Vagina (tissue), 2 donors: ENCODE results near the gene WSCD1. TPM values are rescaled to one million over a fixed set of nuclear protein-coding genes. Genes with fewer than 3 reads are reported as not detected.

Experiments
- DNase-seq, 2 donors: peaks; one replicate each; pipeline ENCODE4 v3.0.0-alpha.2; 2017; ENCODE audit errors: extremely low spot score in 2 of 2
- H3K27ac ChIP-seq: fragments of 200-600 bp; sonication (generic); one replicate; pipeline ENCODE4 v1.5.1; 2019
- H3K27me3 ChIP-seq: fragments of 200-600 bp; sonication (generic); one replicate; pipeline ENCODE4 v1.5.1; 2019
- H3K36me3 ChIP-seq, 2 donors: fragments of 200-600 bp; sonication (generic); one replicate each; pipeline ENCODE4 v1.5.1; 2017 to 2019
- H3K4me1 ChIP-seq: fragments of 200-600 bp; sonication (generic); one replicate; pipeline ENCODE4 v1.5.1; 2019
- H3K4me3 ChIP-seq, 2 donors: fragments of 200-600 bp; sonication (generic); 1 replicate in 1 of 2; 2 replicates in 1 of 2; pipeline ENCODE4 v1.5.1; 2016 to 2019
- H3K9me3 ChIP-seq: fragments of 200-600 bp; sonication (generic); one replicate; pipeline ENCODE4 v1.5.1; 2019
- POLR2A ChIP-seq, 2 donors: fragments of 450-650 bp; IDR thresholded peaks; one replicate each; pipeline ENCODE4 v1.6.1; 2017; ENCODE audit warnings: antibody characterized with exemption in 2 of 2, mild to moderate bottlenecking in 2 of 2, moderate library complexity in 2 of 2
- POLR2AphosphoS5 ChIP-seq, 2 donors: sonication (generic); formaldehyde crosslinking; IDR thresholded peaks; one replicate each; pipeline ENCODE4 v1.9.0; 2017; ENCODE audit warnings: antibody characterized with exemption in 2 of 2, mild to moderate bottlenecking in 2 of 2, low read depth in 1 of 2; ENCODE audit not compliant: insufficient read depth in 1 of 2
- intact Hi-C: fragments of 100-400 bp; cut with DNase I; formaldehyde crosslinking; loops from one replicate; pipeline ENCODE4 v1.15.1; 2023
- total RNA-seq: library from RNA; depleted of rRNA; stranded (reverse); fragments of >200 nt; gene quantifications from one replicate; pipeline ENCODE4 v1.2.3, GENCODE V29; 2016
- TF ChIP-seq, protein P1 (sequence below), 3 experiments: fragments of 450-650 bp in 2 of 3; fragments of 200-600 bp in 1 of 3; sonication (generic) in 1 of 3; IDR thresholded peaks; one replicate each; pipeline ENCODE4 v1.5.1; 2017 to 2019; ENCODE audit warnings: antibody characterized with exemption in 3 of 3, mild to moderate bottlenecking in 2 of 3, moderate library complexity in 2 of 3

The WSCD1 gene
- total RNA-seq, 1 donor from 2014 or later, result 2.0 TPM

DNA sequence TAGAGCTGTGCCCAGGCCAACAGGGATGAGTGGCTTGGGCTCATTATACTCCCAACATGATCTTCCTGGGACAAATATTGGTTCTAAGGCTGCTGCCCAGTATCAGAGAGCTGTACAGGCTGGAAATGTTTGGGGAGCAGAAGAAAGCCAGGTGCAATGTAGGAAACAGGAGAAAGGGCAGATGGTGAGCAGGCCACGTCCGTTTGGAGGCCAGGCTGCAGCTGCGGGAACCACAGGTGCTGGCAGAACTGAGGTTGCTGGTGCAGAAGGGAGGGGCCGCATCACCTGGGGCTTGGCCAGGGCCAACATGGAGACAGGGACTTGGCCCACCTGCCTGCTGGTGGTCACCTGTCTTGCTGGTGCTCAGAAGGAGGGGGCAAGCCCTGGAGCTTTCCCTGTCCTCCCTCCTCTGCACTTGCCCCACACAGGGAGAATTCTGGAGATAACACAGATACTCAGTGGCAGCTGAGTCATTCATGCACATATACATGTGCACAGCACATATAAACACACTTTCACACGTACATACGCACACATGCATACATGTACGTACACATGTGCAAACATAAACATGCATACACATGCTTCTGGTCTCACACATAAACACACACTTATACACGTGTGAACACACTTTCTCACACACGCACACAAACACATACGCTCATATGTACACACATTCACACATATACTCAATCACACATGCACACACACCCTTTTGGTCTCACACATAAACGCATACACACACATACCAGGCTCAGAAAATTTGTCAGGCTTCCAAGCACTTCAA lies 67.7 kb downstream of the WSCD1 start:
- Histone ChIP-seq H3K4me1 (no peaks in the 10 kb centered on the region), H3K4me3 (no peak overlapping the region), H3K36me3 (no peaks in the 10 kb centered on the region), H3K27me3 (no peaks in the 10 kb centered on the region), H3K27ac (no peak overlapping the region), H3K9me3 (no peaks in the 10 kb centered on the region)
- DNase-seq, result no peak
- intact Hi-C loops, result no loop called here
- TF ChIP-seq, protein P1, sequence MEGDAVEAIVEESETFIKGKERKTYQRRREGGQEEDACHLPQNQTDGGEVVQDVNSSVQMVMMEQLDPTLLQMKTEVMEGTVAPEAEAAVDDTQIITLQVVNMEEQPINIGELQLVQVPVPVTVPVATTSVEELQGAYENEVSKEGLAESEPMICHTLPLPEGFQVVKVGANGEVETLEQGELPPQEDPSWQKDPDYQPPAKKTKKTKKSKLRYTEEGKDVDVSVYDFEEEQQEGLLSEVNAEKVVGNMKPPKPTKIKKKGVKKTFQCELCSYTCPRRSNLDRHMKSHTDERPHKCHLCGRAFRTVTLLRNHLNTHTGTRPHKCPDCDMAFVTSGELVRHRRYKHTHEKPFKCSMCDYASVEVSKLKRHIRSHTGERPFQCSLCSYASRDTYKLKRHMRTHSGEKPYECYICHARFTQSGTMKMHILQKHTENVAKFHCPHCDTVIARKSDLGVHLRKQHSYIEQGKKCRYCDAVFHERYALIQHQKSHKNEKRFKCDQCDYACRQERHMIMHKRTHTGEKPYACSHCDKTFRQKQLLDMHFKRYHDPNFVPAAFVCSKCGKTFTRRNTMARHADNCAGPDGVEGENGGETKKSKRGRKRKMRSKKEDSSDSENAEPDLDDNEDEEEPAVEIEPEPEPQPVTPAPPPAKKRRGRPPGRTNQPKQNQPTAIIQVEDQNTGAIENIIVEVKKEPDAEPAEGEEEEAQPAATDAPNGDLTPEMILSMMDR (IDR thresholded peaks at IDR 0.05), result no peak
- no peak for TF ChIP-seq POLR2A (IDR thresholded peaks at IDR 0.05)
- no peak for TF ChIP-seq POLR2AphosphoS5 (IDR thresholded peaks at IDR 0.05; ENCODE audit: insufficient read depth in 1 of 2, low read depth in 1 of 2)

GRCh38 chr17:6138761-6139446 lies 68.7 kb downstream of the WSCD1 start:
- H3K36me3 ChIP-seq, result no peaks in the 10 kb centered on the region
- no peaks in the 10 kb centered on the region for H3K27me3 ChIP-seq
- no peaks in the 10 kb centered on the region for H3K4me1 ChIP-seq
- TF ChIP-seq, protein P1 (IDR thresholded peaks at IDR 0.05), result no peak
- no peak for TF ChIP-seq POLR2A (IDR thresholded peaks at IDR 0.05)
- no peak for TF ChIP-seq POLR2AphosphoS5 (IDR thresholded peaks at IDR 0.05; ENCODE audit: insufficient read depth in 1 of 2, low read depth in 1 of 2)
- DNase-seq, result no peak
- H3K4me3 ChIP-seq, result no peak overlapping the region
- intact Hi-C loops, result no loop called here
- H3K27ac ChIP-seq, result no peak overlapping the region
- H3K9me3 ChIP-seq, result no peaks in the 10 kb centered on the region

DNA sequence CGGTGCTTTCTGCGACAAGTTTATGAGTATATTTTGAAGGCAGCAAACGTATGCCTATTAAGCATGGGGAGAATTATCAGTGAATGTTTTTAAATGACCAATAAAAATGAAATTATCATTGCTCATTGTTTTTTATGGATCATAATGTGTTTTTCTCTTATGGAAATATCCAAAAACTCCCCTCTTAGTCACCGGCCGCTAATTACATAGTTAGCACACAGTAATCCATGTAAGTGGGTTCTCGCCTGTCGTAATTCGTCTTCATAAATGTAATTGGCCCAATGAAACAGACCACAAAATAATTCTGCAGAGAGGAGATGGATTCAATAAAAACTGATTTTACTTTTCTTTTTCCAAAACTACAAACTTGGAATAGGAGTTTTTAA lies 69.3 kb downstream of the WSCD1 start:
- H3K9me3 ChIP-seq, result no peaks in the 10 kb centered on the region
- DNase-seq, result no peak
- no peak overlapping the region for H3K27ac ChIP-seq
- TF ChIP-seq, protein P1 (IDR thresholded peaks at IDR 0.05), result no peak
- TF ChIP-seq POLR2AphosphoS5 (IDR thresholded peaks at IDR 0.05; ENCODE audit: insufficient read depth in 1 of 2, low read depth in 1 of 2) (no peak), POLR2A (IDR thresholded peaks at IDR 0.05) (no peak)
- intact Hi-C loops, result no loop called here
- no peaks in the 10 kb centered on the region for H3K27me3 ChIP-seq
- no peak overlapping the region for H3K4me3 ChIP-seq
- no peaks in the 10 kb centered on the region for H3K4me1 ChIP-seq
- H3K36me3 ChIP-seq, result no peaks in the 10 kb centered on the region

GRCh38 chr17:6140188-6140587 lies 70.0 kb downstream of the WSCD1 start:
- intact Hi-C loops, result no loop called here

More at GRCh38 chr17:6140188-6140587, 70.0 kb downstream of the WSCD1 start:
- no peaks in the 10 kb centered on the region for H3K4me1 ChIP-seq
- no peak overlapping the region for H3K27ac ChIP-seq
- no peak overlapping the region for H3K4me3 ChIP-seq
- H3K36me3 ChIP-seq, result no peaks in the 10 kb centered on the region
- H3K27me3 ChIP-seq, result no peaks in the 10 kb centered on the region
- no peaks in the 10 kb centered on the region for H3K9me3 ChIP-seq
- DNase-seq, result no peak
- TF ChIP-seq, protein P1 (IDR thresholded peaks at IDR 0.05), result no peak
- TF ChIP-seq POLR2AphosphoS5 (IDR thresholded peaks at IDR 0.05; ENCODE audit: insufficient read depth in 1 of 2, low read depth in 1 of 2) (no peak), POLR2A (IDR thresholded peaks at IDR 0.05) (no peak)
